ENCODE results near the gene DDIAS.
"Not testable (repeated sequence)": the region's sequence is repeated elsewhere in the genome, so short reads cannot be mapped to it uniquely, and the experiment has no call there.

Gene DDIAS

GRCh38 chr11:82901165-82901921 is at the start of gene DDIAS:
DDIAS (plus strand) TSS chr11:82901736; CDS start chr11:82914739, 13,003 bp downstream.
- TF ChIP-seq CTCF (IDR thresholded peaks at IDR 0.05; ENCODE audit: low read depth, low read length), result no peak
- in situ Hi-C loops (cut with HindIII; ENCODE audit: low sequenced_read_pairs), result no loop called here
- DNase-seq (ENCODE audit: low read depth, low spot score), result peak; percentile 98
- peak within 1 kb of the TSS; percentile 79 for H3K4me3 ChIP-seq (ENCODE audit: low read depth, low read length)

- no peak for DNase-seq (ENCODE audit: low read depth, low spot score)
- TF ChIP-seq CTCF (IDR thresholded peaks at IDR 0.05; ENCODE audit: low read depth, low read length), result no peak
- in situ Hi-C loops (cut with HindIII; ENCODE audit: low sequenced_read_pairs), result no loop called here
- no peak overlapping the region for H3K4me3 ChIP-seq (ENCODE audit: low read depth, low read length)
Observed at GRCh38 chr11:82854242-82854641, 47.3 kb upstream of the DDIAS start.

GRCh38 chr11:82854916-82855315 is 46.6 kb upstream of the DDIAS start:
- H3K4me3 ChIP-seq (ENCODE audit: low read depth, low read length); DNase-seq (ENCODE audit: low read depth, low spot score); in situ Hi-C loops (cut with HindIII; ENCODE audit: low sequenced_read_pairs): not testable (repeated sequence)

- no peak for DNase-seq (ENCODE audit: low read depth, low spot score)
- no peak overlapping the region for H3K4me3 ChIP-seq (ENCODE audit: low read depth, low read length)
- in situ Hi-C loops (cut with HindIII; ENCODE audit: low sequenced_read_pairs), result no loop called here
- no peak for TF ChIP-seq CTCF (IDR thresholded peaks at IDR 0.05; ENCODE audit: low read depth, low read length)
Observed at GRCh38 chr11:82855616-82856015, 45.9 kb upstream of the DDIAS start.

GRCh38 chr11:82857145-82857544 is 44.4 kb upstream of the DDIAS start:
- in situ Hi-C loops (cut with HindIII; ENCODE audit: low sequenced_read_pairs), result no loop called here
- no peak overlapping the region for H3K4me3 ChIP-seq (ENCODE audit: low read depth, low read length)
- no peak for TF ChIP-seq CTCF (IDR thresholded peaks at IDR 0.05; ENCODE audit: low read depth, low read length)
- DNase-seq (ENCODE audit: low read depth, low spot score), result no peak

- no peak for TF ChIP-seq CTCF (IDR thresholded peaks at IDR 0.05; ENCODE audit: low read depth, low read length)
- no peak for DNase-seq (ENCODE audit: low read depth, low spot score)
- in situ Hi-C loops (cut with HindIII; ENCODE audit: low sequenced_read_pairs), result no loop called here
- H3K4me3 ChIP-seq (ENCODE audit: low read depth, low read length), result no peak overlapping the region
Observed at GRCh38 chr11:82858133-82858532, 43.4 kb upstream of the DDIAS start.

GRCh38 chr11:82858556-82859091 is 42.9 kb upstream of the DDIAS start:
- no peak for TF ChIP-seq CTCF (IDR thresholded peaks at IDR 0.05; ENCODE audit: low read depth, low read length)
- DNase-seq (ENCODE audit: low read depth, low spot score), result peak; percentile 59
- in situ Hi-C loops (cut with HindIII; ENCODE audit: low sequenced_read_pairs), result no loop called here

More at GRCh38 chr11:82858556-82859091, 42.9 kb upstream of the DDIAS start:
- no peak overlapping the region for H3K4me3 ChIP-seq (ENCODE audit: low read depth, low read length)
